ENCODE data around the gene BMP6. TPM values are rescaled to one million over a fixed set of nuclear protein-coding genes. Genes with fewer than 3 reads are reported as not detected.

BMP6 gene
- polyA plus RNA-seq, 1 donor (not counting 4 experiments of a cell fraction or from before 2014, with no cell fraction given) = 0.05 TPM

GRCh38 chr6:7823552-7823951, 97.7 kb downstream of the BMP6 start:
- Histone ChIP-seq H2AFZ (ENCODE audit: control insufficient read depth, low read length) (no peak overlapping the region), H4K20me1 (ENCODE audit: control insufficient read depth, extremely low read depth, insufficient read depth, low read length) (no peaks in the 10 kb centered on the region), H3K4me3 (ENCODE audit: control insufficient read depth in 2 of 3, extremely low read depth in 1 of 3, insufficient read depth in 2 of 3, low read depth in 1 of 3, low read length in 3 of 3) (no peak overlapping the region), H3K4me2 (ENCODE audit: control insufficient read depth, extremely low read depth, insufficient read depth, low read depth, low read length) (no peak overlapping the region), H3K9me3 (ENCODE audit: control insufficient read depth, low read depth, low read length) (no peaks in the 10 kb centered on the region), H3K79me2 (ENCODE audit: control insufficient read depth, insufficient read depth, low read length) (no peaks in the 10 kb centered on the region), H3K4me1 (ENCODE audit: control insufficient read depth, extremely low read depth, insufficient read depth, low read length) (no peaks in the 10 kb centered on the region), H3K27me3 (ENCODE audit: control insufficient read depth, extremely low read depth, insufficient read depth, low read length) (no peaks in the 10 kb centered on the region), H3K9ac (ENCODE audit: control insufficient read depth, extremely low read depth, insufficient read depth, low read length) (no peak overlapping the region), H3K9me1 (ENCODE audit: control insufficient read depth, extremely low read depth, insufficient read depth, low read length) (no peaks in the 10 kb centered on the region), H3K36me3 (ENCODE audit: control insufficient read depth in 2 of 2, extremely low read depth in 1 of 2, insufficient read depth in 2 of 2, low read length in 2 of 2) (no peaks in the 10 kb centered on the region), H3K27ac (ENCODE audit: control insufficient read depth, insufficient read depth, low read length) (no peak overlapping the region)
- DNase-seq (ENCODE audit: low read depth, low spot score) (no peak), FAIRE-seq (no peak)
- TF ChIP-seq CTCF (optimal IDR thresholded peaks at IDR 0.05 in 1 of 3, IDR thresholded peaks at IDR 0.05 in 1 of 3, conservative IDR thresholded peaks at IDR 0.05 in 1 of 3; ENCODE audit: extremely low read depth in 1 of 3, insufficient read depth in 2 of 3, low read length in 3 of 3) (no peak), EZH2 (IDR thresholded peaks at IDR 0.05; ENCODE audit: low read length) (no peak)
- dilution Hi-C loops (cut with MboI; ENCODE audit: extremely low pct_ligation_motif_present, low sequenced_read_pairs) = no loop called here

DNA sequence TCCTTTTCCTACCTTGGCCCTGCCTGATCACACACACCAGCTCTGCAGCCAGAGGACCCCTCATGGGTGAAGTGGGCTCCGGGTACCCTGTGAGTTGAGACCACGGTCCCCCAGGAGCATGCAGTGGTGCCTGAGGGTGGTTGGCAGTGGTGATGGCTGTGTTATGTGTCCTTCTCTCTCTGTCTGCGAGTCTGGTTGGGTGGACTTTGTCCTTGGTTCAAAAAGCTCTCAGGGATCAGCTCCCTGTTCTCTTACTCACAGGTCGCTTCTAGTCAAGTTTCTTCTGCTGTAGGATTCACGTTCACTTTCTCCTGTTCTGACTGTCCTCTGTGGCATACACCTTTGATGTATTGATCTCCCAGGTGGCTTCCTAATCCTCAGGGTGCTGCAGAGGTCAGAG, 100.1 kb downstream of the BMP6 start:
- Histone ChIP-seq H3K4me3 (ENCODE audit: control insufficient read depth in 2 of 3, extremely low read depth in 1 of 3, insufficient read depth in 2 of 3, low read depth in 1 of 3, low read length in 3 of 3) (no peak overlapping the region), H4K20me1 (ENCODE audit: control insufficient read depth, extremely low read depth, insufficient read depth, low read length) (no peaks in the 10 kb centered on the region), H3K9me1 (ENCODE audit: control insufficient read depth, extremely low read depth, insufficient read depth, low read length) (no peaks in the 10 kb centered on the region), H3K27me3 (ENCODE audit: control insufficient read depth, extremely low read depth, insufficient read depth, low read length) (no peaks in the 10 kb centered on the region), H3K4me1 (ENCODE audit: control insufficient read depth, extremely low read depth, insufficient read depth, low read length) (no peaks in the 10 kb centered on the region), H3K9me3 (ENCODE audit: control insufficient read depth, low read depth, low read length) (no peaks in the 10 kb centered on the region), H3K9ac (ENCODE audit: control insufficient read depth, extremely low read depth, insufficient read depth, low read length) (no peak overlapping the region), H3K27ac (ENCODE audit: control insufficient read depth, insufficient read depth, low read length) (no peak overlapping the region), H3K79me2 (ENCODE audit: control insufficient read depth, insufficient read depth, low read length) (no peaks in the 10 kb centered on the region), H3K36me3 (ENCODE audit: control insufficient read depth in 2 of 2, extremely low read depth in 1 of 2, insufficient read depth in 2 of 2, low read length in 2 of 2) (no peaks in the 10 kb centered on the region), H2AFZ (ENCODE audit: control insufficient read depth, low read length) (no peak overlapping the region), H3K4me2 (ENCODE audit: control insufficient read depth, extremely low read depth, insufficient read depth, low read depth, low read length) (no peak overlapping the region)
- DNase-seq (ENCODE audit: low read depth, low spot score) (no peak), FAIRE-seq (no peak)
- no peak for TF ChIP-seq EZH2 (IDR thresholded peaks at IDR 0.05; ENCODE audit: low read length)
- TF ChIP-seq CTCF (optimal IDR thresholded peaks at IDR 0.05 in 1 of 3, IDR thresholded peaks at IDR 0.05 in 1 of 3, conservative IDR thresholded peaks at IDR 0.05 in 1 of 3; ENCODE audit: extremely low read depth in 1 of 3, insufficient read depth in 2 of 3, low read length in 3 of 3) = no peak
- dilution Hi-C loops (cut with MboI; ENCODE audit: extremely low pct_ligation_motif_present, low sequenced_read_pairs) = no loop called here

All from keratinocyte (primary cell).